Prostate gland (tissue), 2 donors: ENCODE data around the gene HDAC2. TPM values are rescaled to one million over a fixed set of nuclear protein-coding genes. Genes with fewer than 3 reads are reported as not detected.
"Not testable (repeated sequence)": the region's sequence is repeated elsewhere in the genome, so short reads cannot be mapped to it uniquely, and the experiment has no call there.

ENCODE experiments used
- DNase-seq: peaks from one replicate; pipeline ENCODE4 v3.0.0-alpha.2; 2019; ENCODE audit warnings: low spot score
- H3K27ac ChIP-seq, 2 donors: fragments of 200-600 bp; sonication (generic); 2 replicates each; pipeline ENCODE4 v1.5.1; 2017 to 2019
- H3K27me3 ChIP-seq: fragments of 200-600 bp; sonication (generic); replicated peaks from 2 replicates; pipeline ENCODE4 v1.5.1; 2019; ENCODE audit not compliant: insufficient read depth
- H3K36me3 ChIP-seq, 2 donors: fragments of 200-600 bp; sonication (generic); 1 replicate in 1 of 2; 2 replicates in 1 of 2; pipeline versions ENCODE4 v1.5.1 to v1.8.1; 2017 to 2019
- H3K4me1 ChIP-seq: fragments of 200-600 bp; sonication (generic); replicated peaks from 2 replicates; pipeline ENCODE4 v1.5.1; 2019
- H3K4me3 ChIP-seq, 2 donors: fragments of 200-600 bp; sonication (generic); 2 replicates each; pipeline ENCODE4 v1.5.1; 2017 to 2019
- H3K9me3 ChIP-seq: fragments of 200-600 bp; sonication (generic); 2 replicates; pipeline ENCODE4 v1.5.1; 2017
- POLR2A ChIP-seq: fragments of 450-650 bp; IDR thresholded peaks from one replicate; pipeline ENCODE4 v1.6.1; 2016; ENCODE audit warnings: antibody characterized with exemption, mild to moderate bottlenecking
- POLR2AphosphoS5 ChIP-seq: sonication (generic); formaldehyde crosslinking; IDR thresholded peaks from one replicate; pipeline ENCODE4 v1.6.1; 2017; ENCODE audit warnings: antibody characterized with exemption
- whole genome bisulfite sequencing: methylation state at CpG from one replicate; pipeline ENCODE4 v1.1.5; 2018; 5-methylcytosine and 5-hydroxymethylcytosine counted together
- intact Hi-C: fragments of 100-400 bp; cut with DNase I; formaldehyde crosslinking; loops from one replicate; pipeline ENCODE4 v1.14.2; 2022
- total RNA-seq, 2 donors: library from RNA; depleted of rRNA; stranded (reverse); fragments of >200 nt; gene quantifications; one replicate each; pipeline ENCODE4 v1.1.0, GENCODE V29; 2016
- TF ChIP-seq, protein P1 (sequence below), 4 experiments: fragments of 200-600 bp in 2 of 4; fragments of 450-650 bp in 2 of 4; sonication (generic) in 2 of 4; IDR thresholded peaks; 1 replicate in 3 of 4; 2 replicates in 1 of 4; pipeline ENCODE4 v1.5.1; 2016 to 2019; ENCODE audit warnings: antibody characterized with exemption in 4 of 4, mild to moderate bottlenecking in 2 of 4, moderate library complexity in 2 of 4

Gene HDAC2
- total RNA-seq, result 10 to 100 TPM; 39.6 to 86.0 TPM

DNA sequence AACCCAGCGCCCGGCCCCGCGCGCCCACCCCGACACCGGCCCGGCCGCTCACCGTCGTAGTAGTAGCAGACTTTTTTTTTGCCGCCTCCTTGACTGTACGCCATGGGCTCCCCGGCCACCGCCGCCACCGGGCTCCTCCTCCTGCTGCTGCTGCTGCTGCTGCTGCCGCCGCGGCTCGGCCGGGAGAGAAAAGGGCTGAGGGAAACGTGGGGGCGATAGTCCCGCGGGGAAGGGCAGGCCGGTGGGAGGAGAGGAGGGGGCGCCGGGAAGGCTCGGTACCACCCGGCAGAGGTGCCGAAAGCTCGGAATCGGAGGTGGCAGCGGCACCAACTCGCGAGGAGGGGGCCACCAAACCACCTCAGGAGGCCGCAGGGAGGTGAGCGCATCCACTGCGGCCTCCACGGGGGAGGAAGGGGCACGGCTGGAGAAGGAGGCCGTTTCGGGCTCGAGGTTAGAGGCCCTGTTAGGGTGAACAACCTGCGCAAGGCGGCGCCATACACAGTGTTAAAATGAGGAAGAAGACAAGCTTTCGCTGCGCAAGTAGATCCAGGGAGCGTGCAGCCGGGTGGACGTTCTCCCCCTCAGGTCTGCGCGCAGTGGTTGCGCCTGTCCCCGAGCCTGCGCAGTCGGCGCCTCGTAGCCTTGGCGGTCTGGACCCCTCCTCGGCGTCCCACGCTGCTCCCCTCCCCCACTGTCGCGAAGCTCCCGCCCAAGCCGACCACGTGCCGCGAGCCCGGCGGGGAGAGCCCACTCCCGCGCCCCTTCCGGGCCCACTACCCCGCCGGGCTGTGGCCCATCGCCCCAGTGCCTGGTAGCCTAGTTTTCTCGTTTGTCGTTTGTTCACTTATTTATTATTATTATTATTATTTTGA is at the start of gene HDAC2:
Gene HDAC2 (minus strand): TSS at position 344 of the 872 bp plus-strand sequence. CDS start 240 bp downstream, at position 104.
- TF ChIP-seq POLR2AphosphoS5 (peak; percentile 82), POLR2A (peak; percentile 53)
- TF ChIP-seq, protein P1, sequence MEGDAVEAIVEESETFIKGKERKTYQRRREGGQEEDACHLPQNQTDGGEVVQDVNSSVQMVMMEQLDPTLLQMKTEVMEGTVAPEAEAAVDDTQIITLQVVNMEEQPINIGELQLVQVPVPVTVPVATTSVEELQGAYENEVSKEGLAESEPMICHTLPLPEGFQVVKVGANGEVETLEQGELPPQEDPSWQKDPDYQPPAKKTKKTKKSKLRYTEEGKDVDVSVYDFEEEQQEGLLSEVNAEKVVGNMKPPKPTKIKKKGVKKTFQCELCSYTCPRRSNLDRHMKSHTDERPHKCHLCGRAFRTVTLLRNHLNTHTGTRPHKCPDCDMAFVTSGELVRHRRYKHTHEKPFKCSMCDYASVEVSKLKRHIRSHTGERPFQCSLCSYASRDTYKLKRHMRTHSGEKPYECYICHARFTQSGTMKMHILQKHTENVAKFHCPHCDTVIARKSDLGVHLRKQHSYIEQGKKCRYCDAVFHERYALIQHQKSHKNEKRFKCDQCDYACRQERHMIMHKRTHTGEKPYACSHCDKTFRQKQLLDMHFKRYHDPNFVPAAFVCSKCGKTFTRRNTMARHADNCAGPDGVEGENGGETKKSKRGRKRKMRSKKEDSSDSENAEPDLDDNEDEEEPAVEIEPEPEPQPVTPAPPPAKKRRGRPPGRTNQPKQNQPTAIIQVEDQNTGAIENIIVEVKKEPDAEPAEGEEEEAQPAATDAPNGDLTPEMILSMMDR (IDR thresholded peaks at IDR 0.05), result peak in 2 of 4 experiments; percentile 13 to 36
- intact Hi-C loops, result no loop called here
- Histone ChIP-seq H3K36me3 (no peaks in the 10 kb centered on the region), H3K4me1 (no peaks in the 10 kb centered on the region), H3K4me3 (peak within 1 kb of the TSS; percentile 82 to 94), H3K27me3 (no peaks in the 10 kb centered on the region), H3K27ac (peak within 1 kb of the TSS; percentile 81 to 90), H3K9me3 (no peaks in the 10 kb centered on the region)
- under 1% methylated on average over 82 of the region's 82 CpGs for WGBS
- DNase-seq, result peak; percentile 69

DNA sequence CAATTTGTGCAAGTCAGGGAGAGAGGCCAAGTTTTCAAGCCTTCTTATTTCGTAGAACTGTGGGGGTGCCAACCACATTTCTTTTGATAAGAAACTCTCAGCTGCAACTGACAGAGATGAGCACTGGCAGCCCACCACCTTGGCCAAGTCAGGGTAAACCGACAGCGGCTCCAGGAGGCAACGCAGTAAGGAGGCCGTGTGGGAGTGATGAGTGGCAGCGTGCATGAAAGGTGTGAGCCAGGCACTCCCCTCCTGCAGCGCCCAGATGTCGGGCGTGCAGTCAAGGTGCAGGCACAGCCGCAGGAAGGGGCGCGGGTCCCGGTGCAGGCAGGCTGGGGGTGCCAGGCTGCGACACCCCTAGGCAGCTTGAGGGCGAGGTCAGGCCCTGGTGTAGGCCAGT is 49.2 kb upstream of the HDAC2 start:
- TF ChIP-seq POLR2AphosphoS5, result no peak
- TF ChIP-seq, protein P1 (IDR thresholded peaks at IDR 0.05), result no peak
- TF ChIP-seq POLR2A, result no peak
- DNase-seq, result no peak
- H3K4me1 ChIP-seq, result no peaks in the 10 kb centered on the region
- H3K4me3 ChIP-seq, result no peak overlapping the region
- no peaks in the 10 kb centered on the region for H3K36me3 ChIP-seq
- intact Hi-C loops, result no loop called here
- no peaks in the 10 kb centered on the region for H3K9me3 ChIP-seq
- no peaks in the 10 kb centered on the region for H3K27me3 ChIP-seq
- WGBS, result 89% methylated on average over 15 of the region's 15 CpGs
- no peak overlapping the region for H3K27ac ChIP-seq

DNA sequence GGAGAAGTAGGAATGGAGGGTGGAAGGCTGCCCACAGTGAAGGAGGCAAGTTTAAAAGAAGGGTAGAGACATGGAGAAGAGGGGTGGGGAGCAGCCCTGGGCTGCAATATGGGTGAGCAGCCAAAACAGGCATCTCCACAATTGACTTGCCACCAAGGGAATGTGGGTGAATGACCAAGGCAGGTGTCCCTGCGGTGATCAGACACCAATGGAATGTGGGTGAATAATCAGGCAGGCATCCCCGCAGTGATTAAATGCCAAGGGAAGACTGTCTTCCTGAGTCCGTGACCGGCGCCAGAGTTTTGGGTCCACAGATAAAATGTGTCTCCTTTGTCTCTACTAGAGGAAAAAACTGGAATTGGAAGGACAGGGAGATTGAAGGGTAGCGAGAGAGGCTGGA is 46.2 kb upstream of the HDAC2 start:
- H3K9me3 ChIP-seq, H3K4me3 ChIP-seq, H3K27ac ChIP-seq, H3K4me1 ChIP-seq, DNase-seq, H3K27me3 ChIP-seq, H3K36me3 ChIP-seq, intact Hi-C loops: not testable (repeated sequence)
- 96% methylated on average over 6 of the region's 6 CpGs for WGBS

DNA sequence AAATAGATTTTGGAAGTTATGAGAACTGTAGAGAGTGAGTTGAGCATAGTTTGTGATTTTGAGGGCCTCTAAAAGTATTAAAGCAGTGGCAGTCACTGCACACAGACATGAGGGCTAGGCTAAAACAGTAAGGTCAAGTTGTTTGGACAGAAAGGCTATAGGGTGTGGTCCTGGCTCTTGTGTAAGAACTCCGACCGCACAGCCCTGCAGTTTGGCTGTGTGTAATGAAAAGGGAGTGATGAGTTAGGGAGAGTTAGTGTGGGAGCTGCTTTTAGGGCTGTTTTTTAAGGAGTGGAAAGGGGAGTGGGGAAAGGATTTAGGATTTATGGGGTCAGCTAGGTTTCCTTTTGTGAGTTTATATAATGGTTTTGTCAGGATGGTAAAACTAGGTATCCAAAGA is 43.2 kb upstream of the HDAC2 start:
- H3K4me3 ChIP-seq, H3K27ac ChIP-seq, H3K36me3 ChIP-seq, intact Hi-C loops, H3K27me3 ChIP-seq, H3K9me3 ChIP-seq, H3K4me1 ChIP-seq, DNase-seq: not testable (repeated sequence)
- WGBS, result 69% methylated on average over 2 of the region's 2 CpGs

DNA sequence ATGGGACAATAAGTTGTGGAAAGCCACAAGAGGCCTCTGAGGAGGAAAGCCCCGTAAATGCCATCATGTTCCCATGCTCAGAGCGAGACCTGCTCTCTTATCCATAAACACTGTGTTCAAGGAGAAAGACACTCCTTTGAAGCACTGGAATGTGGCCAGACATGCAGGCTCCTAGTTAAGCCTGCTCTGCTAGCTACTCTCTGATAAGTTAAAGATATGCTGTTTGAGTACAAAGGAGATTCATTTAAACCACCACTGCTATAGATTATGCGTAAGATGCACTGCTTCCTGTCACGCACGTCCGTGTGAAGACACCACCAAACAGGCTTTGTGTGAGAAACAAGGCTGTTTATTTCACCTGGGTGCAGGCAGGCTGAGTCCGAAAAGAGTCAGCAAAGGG is 40.5 kb upstream of the HDAC2 start:
- H3K9me3 ChIP-seq, H3K4me3 ChIP-seq, H3K4me1 ChIP-seq, intact Hi-C loops, H3K36me3 ChIP-seq, H3K27me3 ChIP-seq, H3K27ac ChIP-seq: not testable (repeated sequence)
- DNase-seq, result peak; percentile 54
- 38% methylated on average over 7 of the region's 7 CpGs for WGBS
- peak; percentile 38 for TF ChIP-seq POLR2AphosphoS5

DNA sequence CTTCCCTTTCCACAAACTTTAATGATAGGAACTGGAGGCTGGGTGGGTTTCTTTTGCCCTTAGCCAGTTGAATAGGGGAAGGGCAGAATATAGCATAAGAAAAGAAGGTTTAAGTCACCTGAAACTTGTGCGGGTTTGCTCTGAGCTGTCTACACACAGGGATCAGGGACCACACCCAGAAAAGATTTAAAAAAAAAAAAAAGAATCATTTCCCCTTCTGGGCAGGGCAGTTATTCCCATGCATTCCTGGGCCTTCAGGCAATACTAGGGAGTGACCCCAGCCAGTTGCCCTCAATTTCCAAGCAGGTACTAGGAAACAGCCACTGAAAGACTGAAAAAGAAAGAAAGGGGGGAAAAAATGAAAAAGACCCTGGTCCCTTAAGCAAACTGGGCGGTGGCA is 39.6 kb upstream of the HDAC2 start:
- no peak overlapping the region for H3K4me3 ChIP-seq
- H3K4me1 ChIP-seq, result no peaks in the 10 kb centered on the region
- TF ChIP-seq POLR2AphosphoS5 (no peak), POLR2A (no peak)
- TF ChIP-seq, protein P1 (IDR thresholded peaks at IDR 0.05), result no peak
- DNase-seq, result no peak
- 87% methylated on average over 2 of the region's 2 CpGs for WGBS
- no peaks in the 10 kb centered on the region for H3K36me3 ChIP-seq
- H3K27me3 ChIP-seq, result no peaks in the 10 kb centered on the region
- no peak overlapping the region for H3K27ac ChIP-seq
- intact Hi-C loops, result no loop called here
- no peaks in the 10 kb centered on the region for H3K9me3 ChIP-seq
